HG03060 (cell line): ENCODE measurements around the gene BCL2L13.

Experiments
- ATAC-seq: cut with Tn5 transposase; IDR thresholded peaks from one replicate; pipeline ENCODE4 v1.9.1; 2021; ENCODE audit warnings: low read depth, moderate number of reproducible peaks; ENCODE audit not compliant: unreplicated experiment

Gene BCL2L13

DNA sequence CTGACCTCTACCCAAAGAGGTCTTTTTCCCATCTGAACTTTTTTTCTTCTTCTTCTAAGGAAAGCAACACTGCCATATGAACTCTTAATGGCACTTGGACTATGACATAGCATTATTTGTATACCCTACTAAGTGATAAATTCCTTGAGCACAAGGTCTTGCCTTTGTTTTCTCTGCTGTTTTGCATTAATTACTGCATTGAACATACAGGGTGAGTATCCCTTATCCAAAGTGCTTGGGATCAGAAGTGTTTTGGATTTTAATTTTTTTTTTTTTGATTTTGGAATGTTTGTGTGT, 86.9 kb downstream of the BCL2L13 start:
- no peak for ATAC-seq

DNA sequence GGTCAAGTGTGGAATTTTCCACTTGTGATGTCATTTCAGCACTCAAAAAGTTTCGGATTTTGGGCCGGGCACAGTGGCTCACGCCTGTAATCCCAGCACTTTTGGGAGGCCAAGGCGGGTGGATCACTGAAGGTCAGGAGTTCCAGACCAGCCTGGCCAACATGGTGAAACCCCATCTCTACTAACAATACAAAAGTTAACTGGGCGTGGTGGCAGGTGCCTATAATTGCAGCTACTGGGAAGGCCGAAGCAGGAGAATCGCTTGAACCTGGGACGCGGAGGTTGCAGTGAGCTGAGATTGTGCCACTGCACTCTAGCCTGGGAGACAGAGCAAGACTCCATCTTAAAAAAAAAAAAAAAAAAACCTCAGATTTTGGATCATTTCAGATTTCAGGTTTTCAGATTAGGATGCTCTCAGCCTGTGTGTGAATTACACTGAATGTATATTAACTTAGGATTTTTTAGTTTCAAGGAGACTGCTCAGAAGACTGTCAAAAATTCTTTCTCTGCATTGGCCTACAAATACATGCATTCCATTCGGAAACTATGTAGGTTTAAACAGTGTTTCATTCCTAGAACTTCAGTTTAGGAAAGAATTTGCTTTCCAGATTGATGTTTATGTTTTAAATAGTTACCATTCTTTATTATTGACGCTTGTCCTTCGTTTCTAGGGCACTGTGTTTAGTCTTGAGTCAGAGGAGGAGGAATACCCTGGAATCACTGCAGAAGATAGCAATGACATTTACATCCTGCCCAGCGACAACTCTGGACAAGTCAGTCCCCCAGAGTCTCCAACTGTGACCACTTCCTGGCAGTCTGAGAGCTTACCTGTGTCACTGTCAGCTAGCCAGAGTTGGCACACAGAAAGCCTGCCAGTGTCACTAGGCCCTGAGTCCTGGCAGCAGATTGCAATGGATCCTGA, 87.7 kb downstream of the BCL2L13 start:
- no peak for ATAC-seq

DNA sequence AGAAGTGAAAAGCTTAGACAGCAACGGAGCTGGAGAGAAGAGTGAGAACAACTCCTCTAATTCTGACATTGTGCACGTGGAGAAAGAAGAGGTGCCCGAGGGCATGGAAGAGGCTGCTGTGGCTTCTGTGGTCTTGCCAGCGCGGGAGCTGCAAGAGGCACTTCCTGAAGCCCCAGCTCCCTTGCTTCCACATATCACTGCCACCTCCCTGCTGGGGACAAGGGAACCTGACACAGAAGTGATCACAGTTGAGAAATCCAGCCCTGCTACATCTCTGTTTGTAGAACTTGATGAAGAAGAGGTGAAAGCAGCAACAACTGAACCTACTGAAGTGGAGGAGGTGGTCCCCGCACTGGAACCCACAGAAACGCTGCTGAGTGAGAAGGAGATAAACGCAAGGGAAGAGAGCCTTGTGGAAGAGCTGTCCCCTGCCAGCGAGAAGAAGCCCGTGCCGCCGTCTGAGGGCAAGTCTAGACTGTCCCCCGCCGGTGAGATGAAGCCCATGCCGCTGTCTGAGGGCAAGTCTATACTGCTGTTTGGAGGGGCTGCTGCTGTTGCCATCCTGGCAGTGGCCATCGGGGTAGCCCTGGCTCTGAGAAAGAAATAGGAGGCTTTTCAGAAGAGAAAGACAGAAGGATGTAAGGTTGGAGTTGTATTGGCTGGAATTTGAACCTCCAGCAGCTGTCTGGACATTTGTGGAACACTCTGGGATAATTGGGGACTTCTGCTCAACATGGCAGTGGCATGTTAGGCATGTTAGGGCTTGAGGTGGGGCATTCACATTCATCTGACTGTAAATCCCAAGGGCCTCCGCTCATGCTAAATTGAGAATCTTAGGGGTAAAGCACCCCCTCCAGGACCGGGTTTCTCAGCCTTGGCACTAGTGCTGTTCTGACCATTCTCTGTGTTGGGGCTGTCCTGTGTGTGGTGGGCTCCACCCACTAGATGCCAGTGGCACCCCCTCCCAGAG, 88.7 kb downstream of the BCL2L13 start:
- no peak for ATAC-seq

DNA sequence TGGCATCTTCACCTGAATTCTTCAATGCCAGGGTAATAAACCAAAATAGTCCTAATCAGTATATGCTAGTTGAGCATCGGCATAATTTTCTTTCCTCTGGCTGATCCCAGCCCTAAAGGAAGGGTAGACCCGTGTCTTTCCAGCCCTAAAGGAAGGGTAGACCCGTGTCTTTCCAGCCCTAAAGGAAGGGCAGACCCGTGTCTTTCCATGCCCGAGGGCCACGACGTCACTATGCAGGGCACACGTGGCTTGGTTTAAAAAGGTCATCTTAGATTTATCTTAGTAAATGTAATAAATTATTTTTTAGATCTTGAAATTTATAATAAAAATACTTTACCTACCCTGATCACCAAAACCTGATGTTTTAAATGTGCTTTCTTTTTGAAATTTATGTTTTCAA, 90.2 kb downstream of the BCL2L13 start:
- no peak for ATAC-seq

DNA sequence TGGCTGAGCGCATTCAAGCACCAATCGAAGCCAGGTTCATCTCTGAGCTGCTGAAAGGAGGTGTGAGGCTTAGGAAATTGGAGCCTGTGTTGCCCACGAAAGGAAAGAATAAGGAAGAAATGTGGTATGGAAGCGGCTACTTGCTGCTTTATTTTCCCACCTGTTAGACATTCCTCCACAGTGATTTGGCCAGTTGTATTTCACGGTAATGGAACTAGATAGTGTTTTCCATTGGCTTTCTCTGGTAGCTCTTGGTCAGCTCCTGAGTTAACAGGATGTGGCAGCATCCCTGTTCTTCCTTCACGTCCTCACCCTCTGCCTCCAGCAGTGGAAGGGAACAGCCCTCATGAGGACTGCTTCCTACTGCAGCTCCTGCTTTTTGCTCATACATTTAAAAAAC, 91.0 kb downstream of the BCL2L13 start:
- no peak for ATAC-seq

DNA sequence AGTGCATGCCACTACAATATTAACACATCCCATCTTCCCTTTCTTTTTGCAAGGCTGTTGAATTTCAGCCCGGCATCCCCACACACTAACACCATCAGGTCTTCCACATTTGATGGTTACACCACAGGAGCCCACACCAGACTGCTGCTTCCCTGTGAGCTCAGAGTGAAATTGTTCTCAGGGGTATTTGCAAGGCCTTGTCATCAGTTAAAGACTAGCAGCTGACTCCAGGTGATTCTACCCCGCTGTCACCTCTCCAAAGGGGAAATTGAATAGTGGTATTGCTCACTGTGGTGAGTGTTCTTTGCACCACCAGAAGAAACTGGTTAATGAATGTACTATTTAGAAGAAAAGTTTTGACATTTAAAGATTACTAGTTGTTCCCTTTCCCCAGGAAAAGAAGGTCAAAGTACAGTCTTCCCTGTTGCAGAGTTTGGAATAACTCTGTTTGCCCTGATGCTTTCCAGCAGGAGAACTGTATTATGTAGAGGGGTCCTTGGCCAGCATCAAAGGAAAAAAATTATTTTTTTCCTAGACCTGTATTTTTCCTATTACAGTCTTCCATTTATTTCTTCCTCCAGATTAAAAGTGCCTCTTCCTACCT, 93.8 kb downstream of the BCL2L13 start:
- no peak for ATAC-seq

DNA sequence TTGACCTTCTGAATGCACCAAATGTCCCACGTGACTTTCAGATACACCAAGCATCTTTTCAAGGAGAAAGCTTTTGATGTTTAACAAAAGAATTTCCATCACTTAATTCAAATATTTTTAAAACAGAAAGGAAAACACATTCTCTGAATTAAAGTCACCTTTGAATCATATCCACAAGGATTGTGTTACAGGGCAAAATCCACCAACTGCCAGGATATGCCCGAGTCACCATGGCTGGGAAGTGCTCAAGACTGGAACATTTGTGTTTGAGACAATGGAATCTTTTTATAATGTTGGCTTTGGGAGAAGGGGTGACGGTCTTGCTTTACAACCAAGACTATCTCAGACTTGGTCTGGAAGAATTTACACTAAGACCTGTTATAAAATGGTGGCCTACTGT, 94.9 kb downstream of the BCL2L13 start:
- ATAC-seq, result no peak

DNA sequence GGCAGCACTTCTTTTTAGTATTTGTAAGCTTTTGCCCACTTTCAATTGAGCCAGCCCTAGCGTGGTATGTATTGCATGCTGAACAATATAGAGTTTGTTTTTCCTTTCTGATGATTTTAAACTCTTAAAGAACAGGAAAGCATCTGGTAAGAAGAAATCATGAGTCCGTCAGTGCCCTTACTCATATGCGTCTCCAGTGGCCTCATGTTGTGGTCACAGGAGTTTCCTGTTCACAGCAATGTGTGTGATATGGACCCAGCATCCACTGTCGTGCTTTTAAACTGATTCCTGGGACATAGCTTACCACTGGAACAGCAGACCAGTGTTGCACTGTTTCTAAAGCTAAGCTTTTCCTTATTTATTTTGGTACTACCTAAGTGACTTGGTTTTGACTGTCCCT, 95.6 kb downstream of the BCL2L13 start:
- no peak for ATAC-seq

DNA sequence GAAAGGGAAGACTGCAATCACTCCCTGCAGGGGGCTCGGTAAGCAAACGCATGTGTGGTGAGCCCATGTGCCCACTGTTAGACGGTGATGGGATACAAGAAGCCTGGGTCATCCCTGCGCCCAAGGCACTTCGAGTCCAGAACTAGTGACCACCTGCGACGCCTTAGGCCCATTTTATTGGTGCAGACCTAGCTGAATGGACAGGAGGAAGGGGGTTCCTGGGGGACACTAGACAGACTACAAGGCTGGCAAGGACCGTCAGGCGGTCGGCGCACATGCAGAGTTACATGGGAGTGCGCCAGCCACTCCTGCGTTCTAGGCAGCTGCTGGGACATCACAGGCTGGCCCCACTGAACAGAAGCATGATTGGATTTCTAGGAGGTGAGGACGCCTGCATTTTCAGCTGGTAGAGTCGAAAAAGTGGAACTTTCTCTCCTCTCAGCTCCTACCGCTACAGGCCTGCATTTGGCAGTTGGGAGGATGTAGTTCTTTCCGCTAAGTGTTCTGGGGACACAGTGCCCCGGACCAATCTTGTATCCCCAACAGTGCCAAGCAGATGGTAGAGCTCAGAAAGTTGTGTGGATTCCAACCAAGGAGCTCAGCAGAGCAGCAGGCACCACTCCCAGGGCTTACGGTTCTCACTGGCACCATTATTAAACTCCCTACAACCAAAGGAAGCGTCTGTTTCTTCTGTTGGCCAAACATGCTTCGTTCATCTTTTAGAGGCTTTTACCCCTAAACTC, 100.0 kb downstream of the BCL2L13 start:
- no peak for ATAC-seq

DNA sequence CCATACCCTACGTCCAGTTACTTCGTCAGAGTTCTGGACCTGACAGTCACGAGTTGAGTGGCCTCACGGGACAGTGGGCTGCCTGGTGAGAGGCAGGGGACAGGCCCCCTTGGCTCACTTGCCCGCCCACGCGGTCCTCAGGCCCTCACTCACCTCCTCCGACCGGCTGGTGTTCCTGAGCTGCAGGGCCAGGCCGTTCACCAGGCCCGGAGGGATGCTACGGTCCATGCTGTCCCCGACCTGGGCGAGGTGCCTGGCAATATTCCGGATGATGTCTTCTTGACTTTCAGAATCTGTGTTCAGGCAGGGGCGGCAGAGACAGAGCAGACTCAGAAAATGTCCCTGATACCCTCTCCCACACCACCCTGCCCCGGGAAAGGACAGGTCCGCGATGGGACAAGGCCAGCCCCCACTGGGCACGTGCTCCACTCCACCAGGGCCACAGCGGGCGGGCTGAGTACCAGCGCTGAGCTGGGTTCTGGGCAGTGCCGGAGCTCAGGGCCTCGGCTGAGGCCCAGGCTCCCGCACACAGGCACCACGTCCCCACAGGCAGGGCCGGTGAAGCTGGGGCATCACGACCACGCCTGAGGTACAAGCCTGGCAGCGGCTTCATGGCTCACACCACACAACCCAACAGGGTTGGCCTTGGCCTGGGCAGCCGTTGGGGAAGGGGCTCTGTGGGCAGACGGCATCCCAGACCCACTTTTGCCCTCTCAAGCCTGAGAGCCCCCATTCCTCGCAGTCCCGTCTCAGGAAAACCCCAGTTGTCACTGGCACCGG, 100.8 kb downstream of the BCL2L13 start:
- ATAC-seq, result no peak

DNA sequence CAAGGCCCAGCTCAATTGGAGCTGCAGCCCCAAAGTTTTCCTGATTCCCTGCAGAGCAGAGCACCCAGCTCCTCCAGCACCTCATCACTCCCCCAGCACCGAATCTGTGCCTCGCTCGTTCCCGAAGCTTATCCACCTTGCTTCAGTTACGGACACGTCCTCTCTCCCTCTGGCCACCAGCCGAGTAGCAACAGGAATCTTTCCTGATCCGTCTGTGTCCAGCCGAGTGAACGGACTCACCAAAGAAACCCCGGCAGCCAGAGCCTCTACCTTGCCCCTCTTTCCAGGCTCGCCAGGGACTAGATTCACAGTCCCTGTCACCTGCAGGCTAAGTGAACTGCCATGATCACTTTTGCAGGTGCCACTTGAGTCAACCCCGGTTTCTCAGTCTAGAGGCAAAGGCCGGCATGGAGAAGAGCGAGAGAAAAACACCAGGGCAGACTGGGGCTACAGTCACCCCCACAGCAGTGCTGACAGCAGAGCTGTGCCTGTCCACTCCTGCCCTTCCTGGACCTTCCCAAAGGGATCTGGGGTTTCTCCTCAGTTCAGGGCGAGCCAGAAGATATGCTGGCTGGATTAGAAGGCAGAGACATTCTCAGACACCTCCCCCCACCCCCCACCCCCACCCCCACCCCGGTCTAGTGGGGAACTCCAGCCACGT, 103.4 kb downstream of the BCL2L13 start:
- ATAC-seq, result no peak

DNA sequence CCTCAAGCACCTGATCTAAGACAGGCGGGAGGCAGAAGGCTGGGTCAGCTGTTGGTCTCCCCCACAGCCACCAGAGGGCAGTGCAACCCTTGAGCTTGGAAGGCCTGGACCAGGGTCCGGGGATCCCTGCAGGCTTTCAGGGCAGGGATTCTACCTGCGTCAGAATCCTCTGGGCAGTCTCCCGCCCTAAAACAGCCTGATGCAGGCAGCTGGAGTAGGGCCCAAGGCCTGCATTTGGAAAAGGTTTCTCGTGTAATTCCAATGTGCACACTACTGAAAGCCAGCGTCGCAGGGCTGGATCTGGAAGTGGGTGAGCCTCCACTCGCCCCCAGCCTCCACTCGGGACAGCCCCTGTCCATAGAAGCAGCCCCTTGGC, 104.0 kb downstream of the BCL2L13 start:
- no peak for ATAC-seq

DNA sequence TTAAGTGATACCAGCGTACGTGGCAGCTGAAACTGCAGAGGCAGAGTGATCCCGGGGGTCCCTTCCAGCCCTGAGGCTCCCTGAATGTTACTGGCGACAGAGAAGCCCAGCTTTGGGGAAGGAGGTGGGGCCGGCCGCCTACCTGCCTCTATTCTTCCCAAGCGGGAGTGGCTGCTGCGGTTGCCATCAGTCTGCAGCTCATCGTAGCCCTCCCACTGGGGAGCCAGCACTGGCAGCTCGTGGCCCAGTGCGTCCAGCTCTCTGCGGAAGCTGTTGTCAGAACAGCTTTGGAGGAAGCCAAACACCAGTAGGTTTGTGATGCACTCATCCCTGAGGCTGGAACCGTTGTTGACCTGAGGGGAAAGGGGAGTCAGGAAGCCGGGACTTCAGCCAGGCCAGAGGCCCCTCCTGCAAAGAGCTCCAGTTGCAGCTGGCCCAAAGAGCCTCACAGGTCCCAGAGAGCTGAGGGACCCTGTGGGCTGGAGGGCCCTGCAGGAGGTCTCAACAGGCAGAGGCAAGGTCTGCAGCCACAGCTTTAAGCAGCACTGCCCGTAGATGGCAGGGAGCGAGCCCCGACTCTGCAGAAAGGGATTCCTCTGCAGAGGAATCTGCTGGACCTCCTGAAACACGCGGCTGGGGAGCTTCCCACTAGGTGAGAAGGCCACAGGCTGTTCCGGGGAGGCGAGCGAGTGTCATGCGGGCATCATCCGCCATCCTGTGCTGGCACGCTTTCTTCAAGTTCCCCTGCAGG, 105.3 kb downstream of the BCL2L13 start:
- ATAC-seq, result no peak

DNA sequence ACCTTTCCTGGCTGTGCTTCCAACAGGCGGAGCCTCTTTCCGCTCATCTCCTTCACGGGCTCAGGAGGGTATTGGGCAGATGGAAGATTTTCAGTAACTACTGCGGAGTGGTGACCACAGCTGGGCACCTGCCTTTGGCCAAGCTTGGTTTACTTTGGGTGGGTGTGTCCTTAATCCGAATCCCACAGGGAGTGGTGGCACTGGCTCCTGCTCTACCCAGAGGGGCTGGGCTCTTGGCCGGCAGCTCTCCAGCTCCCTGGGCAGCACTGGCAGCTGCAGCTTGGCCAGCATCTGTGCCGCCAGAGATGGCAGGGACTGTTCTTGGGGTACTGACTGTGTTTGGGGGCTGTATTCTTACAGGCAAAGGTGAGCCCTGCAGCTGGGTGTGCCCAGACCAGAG, 105.9 kb downstream of the BCL2L13 start:
- ATAC-seq, result no peak

DNA sequence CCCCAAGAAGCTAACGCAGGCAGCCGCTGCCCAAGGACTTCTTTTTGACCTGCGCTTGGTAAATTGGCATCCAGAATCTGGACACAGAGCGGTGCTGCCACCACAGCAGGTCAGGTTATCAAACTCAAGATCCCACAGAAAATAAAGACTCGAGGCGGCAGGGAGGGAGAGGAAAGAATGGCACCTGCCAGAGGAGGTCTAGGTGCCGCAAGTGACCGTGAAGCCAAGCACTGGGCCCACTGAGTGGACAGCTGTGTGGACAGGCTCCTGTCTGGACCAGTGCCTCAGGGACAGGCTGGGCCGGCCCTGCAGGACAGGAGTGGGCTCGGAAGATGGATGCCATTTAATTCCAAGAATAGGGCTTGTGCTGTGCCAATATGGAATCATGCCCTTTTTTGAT, 108.4 kb downstream of the BCL2L13 start:
- ATAC-seq, result no peak

DNA sequence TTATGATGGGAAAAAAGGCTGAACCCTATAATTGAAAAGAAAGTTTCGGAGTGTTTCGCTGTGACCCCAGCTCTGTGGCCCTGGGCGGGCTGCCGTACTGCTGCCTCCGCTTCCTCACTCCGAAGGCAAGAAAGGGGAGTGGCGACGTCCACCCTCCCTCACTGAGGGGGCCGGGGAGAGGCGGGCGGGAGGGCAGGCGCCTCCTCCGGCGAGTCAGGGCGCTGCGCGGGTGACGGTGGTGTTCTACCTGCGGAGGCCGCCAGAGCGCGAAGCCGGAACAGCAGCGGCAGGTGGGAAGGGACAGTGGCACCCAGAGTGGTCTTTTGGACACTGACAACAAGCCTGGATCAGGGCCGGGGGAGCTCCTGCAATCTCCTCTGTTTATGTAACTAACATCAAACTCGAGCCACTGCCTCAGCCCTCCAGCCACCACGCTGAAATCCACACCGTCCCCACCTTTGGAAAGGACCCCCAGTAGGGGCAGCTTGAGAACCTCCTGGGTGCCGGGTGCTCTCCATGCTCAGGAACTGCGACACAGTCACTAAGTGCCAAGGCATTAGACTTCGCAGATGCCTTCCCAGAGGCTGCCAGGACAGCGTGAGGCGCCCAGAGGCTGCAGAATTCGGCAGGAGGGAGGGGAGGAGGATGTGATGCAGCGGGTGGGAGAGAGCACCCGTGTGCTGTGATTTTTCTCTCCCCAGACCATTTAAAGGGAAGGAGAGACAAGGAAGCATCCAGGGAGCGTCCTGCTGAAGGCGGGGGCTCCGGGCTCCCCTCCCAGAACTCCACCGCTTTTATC, 110.2 kb downstream of the BCL2L13 start:
- ATAC-seq, result no peak

DNA sequence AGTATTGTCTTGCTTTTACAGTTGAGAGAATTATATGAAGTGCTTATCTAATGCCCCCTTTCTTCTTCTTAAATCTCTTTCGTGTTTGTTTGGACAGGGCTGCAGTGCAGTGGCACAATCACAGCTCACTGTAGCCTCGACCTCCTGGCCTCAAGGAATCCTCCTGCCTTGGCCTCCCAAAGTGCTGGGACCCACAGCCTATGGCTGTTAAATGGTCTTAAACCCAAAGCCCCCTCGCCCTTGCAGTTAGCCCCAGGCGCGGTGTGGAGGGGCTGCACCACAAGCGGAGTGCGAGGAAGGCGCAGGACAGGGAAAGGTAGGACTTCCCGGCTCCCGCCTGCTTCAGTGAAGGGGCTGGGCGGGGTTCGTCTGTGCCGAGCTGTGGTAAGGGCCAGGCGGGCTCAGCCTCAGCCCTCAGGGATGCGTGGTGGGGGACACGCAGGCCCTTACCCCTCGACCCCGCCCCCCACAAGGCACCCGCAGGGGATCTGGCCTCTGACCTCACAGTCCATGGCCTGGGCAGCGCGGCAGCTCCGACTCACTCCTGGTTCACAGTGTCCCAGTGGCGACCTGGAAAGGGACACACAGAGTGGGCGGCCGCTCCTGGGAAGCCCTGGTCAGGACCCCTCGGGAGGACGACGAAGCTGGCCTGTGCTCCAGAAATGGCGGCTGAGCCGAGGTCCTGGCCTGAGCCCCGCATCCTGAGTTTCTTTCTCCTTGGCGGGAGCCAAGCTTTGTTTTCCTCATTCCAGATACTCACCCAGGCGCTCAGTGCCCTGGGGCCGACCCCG, 111.2 kb downstream of the BCL2L13 start:
- ATAC-seq, result no peak
